NOMO-1 treated with DMSO at 0.1 percent for 48 hours (cell line): ENCODE data around the gene HES1.
A peak's percentile ranks its signal among the peaks of the same experiment; 100 is the strongest.
"Not testable (repeated sequence)": the region's sequence is repeated elsewhere in the genome, so short reads cannot be mapped to it uniquely, and the experiment has no call there.

Experiments
- DNase-seq: peaks from one replicate; lab custom pipeline; 2025; ENCODE audit not compliant: unreplicated experiment; lab: John Stamatoyannopoulos, UW

The HES1 gene

GRCh38 chr3:194124193-194124592, 11.8 kb upstream of the HES1 start:
- DNase-seq, result no peak

GRCh38 chr3:194125442-194125841, 10.5 kb upstream of the HES1 start:
- DNase-seq, result no peak

- DNase-seq, result no peak
Observed at GRCh38 chr3:194126790-194127189, 9.2 kb upstream of the HES1 start.

DNA sequence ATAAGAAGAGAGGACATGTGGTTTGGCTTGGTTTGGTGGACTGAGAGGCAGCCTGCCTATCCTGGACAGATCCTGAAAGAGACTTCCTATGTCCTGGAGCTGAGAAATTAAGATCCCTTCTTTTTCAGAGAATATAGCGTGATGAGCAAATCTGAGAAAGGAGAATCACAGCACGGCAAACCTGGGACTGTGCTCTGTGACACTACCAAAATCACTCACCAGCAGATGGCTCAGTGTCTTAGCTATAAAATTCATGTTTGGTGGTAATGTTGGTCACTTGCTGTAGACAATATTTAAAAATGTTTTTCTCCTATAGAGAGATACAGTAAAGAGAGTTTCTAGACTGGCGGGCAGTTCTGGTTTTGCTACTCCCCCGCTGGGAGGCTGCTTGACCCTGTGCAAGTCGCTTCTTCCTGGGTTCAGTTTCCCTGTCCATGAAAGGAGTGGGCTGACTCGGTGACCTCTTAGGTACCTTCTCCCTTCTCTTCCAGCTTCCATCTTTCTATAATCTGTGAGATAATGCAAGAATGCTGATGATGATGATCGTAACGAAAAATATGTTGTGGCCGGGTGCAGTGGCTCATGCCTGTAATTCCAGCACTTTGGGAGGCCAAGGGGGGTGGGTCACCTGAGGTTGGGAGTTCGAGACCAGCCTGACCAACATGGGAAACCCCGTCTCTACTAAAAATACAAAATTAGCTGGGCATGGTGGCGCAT, 7.6 kb upstream of the HES1 start:
- no peak for DNase-seq

- not testable (repeated sequence) for DNase-seq
Observed at GRCh38 chr3:194128919-194129295, 7.0 kb upstream of the HES1 start.

DNA sequence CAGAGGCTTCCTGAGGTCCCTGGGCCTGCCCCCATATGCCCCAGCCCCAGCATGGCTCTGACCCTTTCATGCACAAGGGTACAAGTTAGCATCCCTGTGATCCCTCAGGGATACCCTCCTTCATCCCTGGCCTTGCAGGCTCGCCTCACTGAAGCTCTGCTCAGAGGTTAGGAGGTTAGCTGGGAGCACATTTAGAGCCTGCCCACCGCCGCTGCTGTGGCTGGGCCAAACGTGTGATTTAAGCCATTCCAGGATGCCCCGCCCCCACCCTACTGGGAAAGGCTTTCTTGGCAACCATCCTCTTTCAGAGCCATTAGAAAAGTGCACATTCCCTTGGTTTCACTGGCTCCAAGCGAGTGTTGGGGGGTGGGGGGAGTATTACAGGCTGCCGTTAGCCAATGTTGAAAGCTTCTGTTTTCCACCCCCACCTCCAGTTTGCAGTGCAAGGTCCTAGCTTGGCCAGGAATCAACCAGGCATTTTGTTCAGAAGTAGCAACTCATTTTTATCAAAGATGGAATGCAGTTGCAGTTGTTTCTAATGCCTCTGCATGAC, 6.3 kb upstream of the HES1 start:
- no peak for DNase-seq

DNA sequence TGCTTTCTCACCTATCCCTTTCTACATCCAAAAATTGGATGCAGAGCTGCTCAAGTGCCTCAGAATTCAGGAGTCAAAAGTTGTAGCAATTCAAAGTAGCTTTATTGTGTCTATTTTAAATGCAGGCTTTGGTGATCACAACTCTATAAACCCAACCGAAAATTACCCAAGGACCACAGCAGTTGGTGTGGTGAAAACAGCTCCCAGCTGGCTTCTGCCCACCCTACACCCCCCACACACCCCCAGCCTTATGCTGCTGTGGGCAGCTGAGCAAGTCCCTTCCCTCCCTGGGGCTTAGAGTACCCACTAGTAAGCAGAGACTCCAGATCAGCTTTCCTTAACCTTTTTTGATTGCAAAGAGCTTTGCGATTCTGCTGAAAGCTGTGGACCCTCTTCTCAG, 5.8 kb upstream of the HES1 start:
- DNase-seq, result no peak

DNA sequence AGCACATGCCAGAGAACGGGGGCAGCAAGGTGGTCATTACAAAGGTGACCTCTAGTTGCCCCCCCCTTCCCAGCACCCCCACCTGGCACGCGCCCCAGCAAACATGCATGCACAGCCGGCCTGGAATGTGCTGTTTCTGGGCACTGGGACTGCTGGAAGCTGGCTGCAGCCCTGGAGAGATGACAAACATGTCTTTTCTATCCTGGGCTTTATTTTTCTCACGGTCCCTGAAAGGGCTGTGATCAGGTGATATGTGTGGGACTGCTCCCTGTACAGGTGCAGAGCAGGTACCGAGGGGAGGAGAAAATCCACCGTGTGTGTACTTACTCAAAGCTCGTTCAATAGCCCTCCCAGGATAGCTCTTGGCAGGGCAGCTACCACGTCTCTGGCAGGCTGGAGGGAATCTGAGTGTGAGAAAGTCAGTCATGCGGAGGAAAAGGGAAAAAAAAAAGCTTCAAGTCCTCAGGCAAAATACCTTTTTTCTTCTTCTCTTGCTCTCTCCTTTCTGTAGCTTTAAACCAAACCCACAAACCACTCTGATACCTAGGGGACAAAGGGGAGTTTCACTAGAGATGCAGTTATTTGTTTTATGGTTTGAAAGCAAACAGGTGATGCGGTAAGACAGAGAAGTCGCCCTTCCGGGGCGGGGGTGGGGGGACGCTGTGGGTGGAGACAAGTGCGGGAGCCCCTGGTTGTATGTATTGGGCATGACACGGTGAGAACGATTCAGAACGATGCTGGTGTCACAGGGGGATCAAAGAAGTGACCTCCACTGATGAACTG, 5.0 kb upstream of the HES1 start:
- DNase-seq, result no peak

DNA sequence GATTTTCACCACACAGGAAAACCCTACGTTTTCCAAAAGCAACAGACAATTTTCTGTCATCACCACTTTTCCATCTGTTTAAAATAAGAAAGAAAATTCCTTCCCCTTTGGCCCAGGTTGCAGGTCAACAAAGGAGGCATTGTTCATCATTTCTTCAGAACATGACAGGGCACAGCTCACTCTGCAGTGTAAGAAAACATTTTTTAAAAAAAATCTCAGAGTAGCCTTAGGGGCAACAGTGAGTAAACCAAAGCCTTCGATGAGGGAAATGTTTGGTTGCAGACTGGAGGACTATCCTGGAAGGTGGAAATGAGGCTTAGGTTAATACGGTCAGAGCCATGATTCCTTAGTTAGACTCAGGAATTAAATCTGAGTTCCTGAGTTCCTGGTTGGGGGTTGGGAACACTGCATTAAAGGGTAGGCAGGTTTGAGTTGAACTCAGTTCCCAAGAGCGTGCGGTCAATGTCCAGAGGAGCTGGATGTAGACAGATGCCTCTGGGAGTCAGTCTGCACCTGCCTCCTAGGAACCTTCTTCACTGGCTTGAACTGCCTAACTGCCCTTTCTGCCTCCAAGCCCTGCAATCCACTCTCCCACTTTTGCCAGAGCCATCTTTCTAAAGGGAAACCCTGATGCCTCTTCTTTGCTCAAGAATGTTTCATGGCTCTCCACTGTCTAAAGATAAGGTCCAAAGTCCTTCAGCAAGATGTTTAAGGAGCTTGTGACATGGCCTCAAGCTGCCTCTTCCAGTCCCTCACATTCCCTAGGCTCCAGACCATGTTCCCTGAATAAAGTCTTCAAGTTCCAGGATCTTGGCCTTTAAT, 3.3 kb upstream of the HES1 start:
- DNase-seq, result no peak

DNA sequence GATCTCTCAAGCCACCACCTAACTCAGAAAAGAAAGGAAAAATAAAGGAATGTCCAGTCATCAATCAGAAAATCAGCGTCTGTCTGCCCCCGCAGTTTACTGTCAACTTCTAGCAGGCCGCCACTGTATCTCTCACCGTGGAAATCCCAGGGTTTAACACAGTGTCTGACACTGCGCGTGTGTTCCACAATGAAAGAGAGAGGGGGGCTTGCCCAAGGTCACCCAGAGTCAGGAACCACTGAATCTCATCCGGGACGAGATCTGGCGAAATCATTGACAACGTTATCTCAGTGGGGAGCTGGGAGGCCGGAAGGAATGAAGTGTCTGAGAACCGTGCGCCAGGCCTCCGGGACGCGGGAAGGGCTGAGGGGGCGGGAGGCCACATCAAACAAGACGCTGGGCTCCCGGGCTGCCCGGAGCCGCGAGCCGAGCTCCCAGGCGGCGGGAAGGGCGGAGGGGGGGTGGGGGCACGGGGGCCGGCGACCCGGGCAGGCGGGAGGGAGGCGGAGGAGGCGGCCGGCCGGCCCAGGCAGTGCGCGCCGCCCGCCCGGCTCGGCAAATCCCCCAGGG, 2.2 kb upstream of the HES1 start:
- DNase-seq, result no peak

GRCh38 chr3:194134231-194134756, 1.7 kb upstream of the HES1 start:
- DNase-seq, result peak; percentile 65

DNA sequence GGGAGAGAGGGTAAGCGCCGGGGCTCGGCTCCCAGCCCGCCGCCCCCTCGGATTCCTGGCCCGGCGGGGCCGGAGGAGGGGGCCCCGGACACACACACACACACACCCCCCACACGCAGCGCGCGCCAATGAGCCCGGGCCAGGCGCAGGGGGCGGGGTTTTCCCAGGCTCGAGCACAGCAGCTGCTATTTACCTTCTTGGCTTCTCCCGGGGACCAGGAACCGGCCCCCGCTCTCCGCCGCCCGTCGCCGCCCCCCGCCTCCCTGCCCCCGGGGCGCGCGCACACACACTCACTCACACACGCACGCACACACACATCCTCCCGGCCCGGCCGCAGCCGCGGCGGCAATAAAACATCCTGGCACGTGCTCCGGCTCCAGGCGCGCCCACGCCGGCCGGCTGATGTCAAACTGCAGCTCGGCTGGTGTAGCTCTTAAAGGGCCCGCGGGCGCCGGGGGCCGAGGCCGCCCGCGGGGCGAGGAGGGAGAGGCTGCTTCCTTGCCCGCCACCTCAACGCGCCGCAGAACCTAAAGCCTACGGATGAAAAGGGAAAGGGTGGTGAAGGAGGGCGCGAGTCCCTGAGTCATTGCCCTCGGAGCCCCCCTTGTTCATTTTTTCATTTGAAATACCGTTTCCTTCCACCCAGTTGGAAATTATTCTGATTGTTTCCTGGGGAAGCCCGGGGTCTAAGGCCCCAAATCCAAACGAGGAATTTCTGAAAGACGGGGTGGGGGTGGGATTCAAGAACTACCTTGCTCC, 1.0 kb upstream of the HES1 start:
- DNase-seq, result peak; percentile 95

GRCh38 chr3:194135516-194135805, 487 bp upstream of the HES1 start:
- no peak for DNase-seq

DNA sequence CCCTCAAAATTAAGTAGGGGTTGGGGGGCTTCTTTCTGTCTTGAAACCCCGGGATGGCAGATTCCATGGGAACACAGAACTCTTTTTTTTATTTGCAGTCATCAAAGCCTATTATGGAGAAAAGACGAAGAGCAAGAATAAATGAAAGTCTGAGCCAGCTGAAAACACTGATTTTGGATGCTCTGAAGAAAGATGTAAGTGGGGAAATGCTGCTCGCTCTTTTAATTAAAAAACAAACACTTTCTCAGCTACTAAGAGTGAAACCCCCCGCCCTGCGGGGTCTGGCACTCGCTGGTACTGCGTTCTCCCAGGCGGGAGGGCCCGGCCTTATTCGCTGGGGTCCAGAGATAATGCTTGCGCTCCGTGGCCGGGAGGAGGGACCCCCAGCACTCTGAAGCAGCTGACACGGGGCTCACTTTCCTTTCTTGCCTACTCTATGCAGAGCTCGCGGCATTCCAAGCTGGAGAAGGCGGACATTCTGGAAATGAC, 615 bp downstream of the HES1 start:
- DNase-seq, result no peak

- DNase-seq, result peak; percentile 47
Observed at GRCh38 chr3:194137008-194137505, 1.1 kb downstream of the HES1 start.

GRCh38 chr3:194137506-194138474, 1.8 kb downstream of the HES1 start:
- peak; percentile 51 for DNase-seq

GRCh38 chr3:194138732-194139070, 2.8 kb downstream of the HES1 start:
- DNase-seq, result no peak

DNA sequence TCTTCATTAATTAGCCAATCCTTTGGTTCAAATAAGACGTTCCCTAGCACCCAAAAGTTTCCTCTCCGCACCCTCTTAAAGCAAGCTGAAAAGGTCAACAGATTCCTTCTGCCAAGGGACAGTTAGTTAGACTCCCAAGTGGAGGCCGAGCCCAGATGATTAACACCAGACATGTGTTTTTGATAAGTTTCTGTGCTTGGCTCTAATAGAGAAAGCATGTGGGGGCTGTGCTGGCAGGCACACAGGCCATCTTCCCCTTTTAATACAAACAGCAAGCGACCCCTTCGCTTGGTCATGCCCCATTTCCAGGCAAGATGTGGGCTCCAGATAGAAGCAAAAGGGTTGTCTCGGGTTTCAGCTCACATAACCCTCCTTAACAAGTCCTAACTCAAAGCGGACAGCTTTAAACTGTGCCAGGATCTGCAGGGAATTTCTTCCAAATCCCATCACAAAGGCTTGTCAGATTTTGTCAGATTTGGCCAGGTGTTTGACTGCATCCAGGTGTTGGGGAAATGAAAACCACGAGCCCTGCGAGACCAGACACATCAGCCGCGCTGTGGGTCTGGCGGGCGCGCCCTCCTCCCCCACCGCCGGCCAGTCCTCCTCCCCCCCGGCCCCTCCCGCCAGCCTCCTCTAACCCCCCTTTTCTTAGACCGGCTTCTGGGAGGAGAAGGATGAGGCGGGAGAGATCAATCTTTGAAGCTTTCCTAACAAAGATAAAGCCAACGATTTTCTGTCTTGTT, 3.3 kb downstream of the HES1 start:
- DNase-seq, result no peak
